ENCODE results near the gene DNAI1. TPM values are rescaled to one million over a fixed set of nuclear protein-coding genes. Genes with fewer than 3 reads are reported as not detected.

DNAI1 gene
- total and polyA plus RNA-seq, 12 donors = 0.09 to 0.28 (median 0.18) TPM; not detected in 9

DNA sequence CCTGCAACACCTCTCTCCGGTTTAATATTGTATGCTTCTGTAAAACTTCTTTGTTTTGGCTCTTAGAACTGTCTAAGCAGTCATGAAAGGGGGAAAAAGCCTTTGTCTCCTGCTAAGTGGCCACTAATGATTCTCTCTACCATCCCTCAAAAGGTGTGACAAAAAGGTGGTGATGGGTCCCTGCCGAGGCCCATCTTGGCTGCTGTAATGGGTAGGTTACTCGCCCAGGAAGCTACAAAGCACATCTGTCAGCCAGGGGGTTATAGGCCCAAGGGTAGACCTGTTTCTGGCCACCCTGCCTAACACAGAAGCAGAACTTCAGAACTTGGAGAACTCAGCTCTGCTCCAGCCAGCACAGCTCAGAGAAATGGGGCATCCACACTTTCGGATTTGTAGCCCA lies 1.9 kb upstream of the DNAI1 start:
- peaks cover 16 to 67% (median 54%) of the 10 kb centered on the region in 9 donors for H3K4me1 ChIP-seq
- H3K36me3 ChIP-seq = no peaks in the 10 kb centered on the region
- intact Hi-C loops (cut with DNase I) = no loop called here
- H3K27me3 ChIP-seq = peaks cover 0 to under 1% (median 0%) of the 10 kb centered on the region in 7 donors
- DNase-seq (no peak), ATAC-seq (no peak)
- no peaks in the 10 kb centered on the region for H3K9me3 ChIP-seq
- peak overlapping the region; percentile 72 to 94 (median 85) for H3K4me3 ChIP-seq
- TF ChIP-seq, protein P1, sequence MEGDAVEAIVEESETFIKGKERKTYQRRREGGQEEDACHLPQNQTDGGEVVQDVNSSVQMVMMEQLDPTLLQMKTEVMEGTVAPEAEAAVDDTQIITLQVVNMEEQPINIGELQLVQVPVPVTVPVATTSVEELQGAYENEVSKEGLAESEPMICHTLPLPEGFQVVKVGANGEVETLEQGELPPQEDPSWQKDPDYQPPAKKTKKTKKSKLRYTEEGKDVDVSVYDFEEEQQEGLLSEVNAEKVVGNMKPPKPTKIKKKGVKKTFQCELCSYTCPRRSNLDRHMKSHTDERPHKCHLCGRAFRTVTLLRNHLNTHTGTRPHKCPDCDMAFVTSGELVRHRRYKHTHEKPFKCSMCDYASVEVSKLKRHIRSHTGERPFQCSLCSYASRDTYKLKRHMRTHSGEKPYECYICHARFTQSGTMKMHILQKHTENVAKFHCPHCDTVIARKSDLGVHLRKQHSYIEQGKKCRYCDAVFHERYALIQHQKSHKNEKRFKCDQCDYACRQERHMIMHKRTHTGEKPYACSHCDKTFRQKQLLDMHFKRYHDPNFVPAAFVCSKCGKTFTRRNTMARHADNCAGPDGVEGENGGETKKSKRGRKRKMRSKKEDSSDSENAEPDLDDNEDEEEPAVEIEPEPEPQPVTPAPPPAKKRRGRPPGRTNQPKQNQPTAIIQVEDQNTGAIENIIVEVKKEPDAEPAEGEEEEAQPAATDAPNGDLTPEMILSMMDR (IDR thresholded peaks at IDR 0.05) = no peak
- 36 to 38% methylated on average over 4 of the region's 4 CpGs for WGBS, 2 donors
- peak overlapping the region; percentile 63 to 93 (median 89) for H3K27ac ChIP-seq

DNA sequence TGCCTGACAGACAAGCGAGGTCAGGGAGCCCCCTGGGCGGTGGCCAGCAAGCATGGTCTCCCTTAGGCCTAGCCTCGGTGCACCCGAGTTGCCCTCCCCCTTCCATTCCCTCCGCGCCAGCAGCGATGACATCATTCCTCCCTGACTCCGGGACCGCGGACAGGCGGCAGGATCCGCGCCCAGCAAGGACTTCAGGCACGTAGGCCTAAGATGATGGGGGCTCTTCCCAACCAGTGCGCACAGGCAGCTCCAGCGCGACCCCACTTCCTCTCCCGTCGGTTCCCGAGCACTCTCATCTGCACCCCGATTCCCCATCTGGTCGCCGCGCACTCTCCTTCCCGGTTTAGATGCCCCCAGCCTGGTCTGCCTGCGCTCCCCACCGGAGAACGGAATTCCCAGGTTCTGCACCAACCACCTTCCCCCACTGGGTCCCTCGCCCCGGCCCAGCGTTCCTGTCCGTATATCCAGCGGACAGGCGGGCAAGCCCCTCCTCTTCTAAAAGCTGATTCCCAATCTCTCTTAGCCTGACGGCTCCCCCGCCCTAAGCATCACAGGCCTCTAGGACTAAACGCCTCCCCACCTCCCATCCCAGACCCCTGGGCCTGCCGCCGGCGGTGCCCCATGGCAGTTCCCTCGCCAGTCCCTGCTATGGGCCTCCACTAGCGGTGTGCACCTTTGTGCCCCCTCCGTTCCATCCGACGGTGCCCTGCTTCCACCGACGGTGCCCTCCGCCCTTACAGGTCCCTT lies 1.2 kb upstream of the DNAI1 start:
- Histone ChIP-seq H3K27ac (peak overlapping the region; percentile 63 to 93 (median 89)), H3K4me3 (peak overlapping the region; percentile 72 to 94 (median 85)), H3K4me1 (peaks cover 16 to 60% (median 47%) of the 10 kb centered on the region in 9 donors), H3K9me3 (no peaks in the 10 kb centered on the region), H3K27me3 (peaks cover 0 to 8% (median 0%) of the 10 kb centered on the region in 7 donors), H3K36me3 (no peaks in the 10 kb centered on the region)
- TF ChIP-seq, protein P1 (IDR thresholded peaks at IDR 0.05) = no peak
- ATAC-seq = peak; percentile 49 to 79 (median 70)
- intact Hi-C loops (cut with DNase I) = loop anchor here in 2 of 10 donors (1.0 to 2.0 kb wide), 2 partner anchors 65 to 128 kb away; partner anchors contain the start of genes ENHO (in 1 of the 2), KIF24 (in 1 of the 2) and NUDT2 (in 1 of the 2)
- 1 to 3% methylated on average over 48 of the region's 48 CpGs for WGBS, 2 donors
- peak; percentile 84 to 85 for DNase-seq

DNA sequence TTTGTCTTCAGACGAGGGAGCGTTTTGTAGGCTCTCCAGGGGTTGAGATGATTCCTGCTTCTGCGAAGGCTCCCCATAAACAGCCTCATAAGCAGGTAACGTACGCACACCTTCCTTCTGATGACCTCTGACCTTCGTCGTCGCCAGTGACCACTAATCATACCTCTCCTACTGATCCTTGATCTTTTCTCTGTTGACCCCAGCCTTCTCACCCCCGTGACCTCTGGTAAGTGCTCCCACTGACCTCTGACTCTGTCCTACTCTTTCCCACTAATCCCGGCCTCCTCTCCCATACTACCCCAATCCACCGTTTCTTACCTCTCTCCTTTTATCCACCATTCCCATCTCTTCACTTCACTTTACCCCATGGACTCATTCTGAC lies 345 bp downstream of the DNAI1 start:
- ATAC-seq (no peak), DNase-seq (no peak)
- WGBS, 2 donors = 23 to 27% methylated on average over 11 of the region's 11 CpGs
- TF ChIP-seq, protein P1 (IDR thresholded peaks at IDR 0.05) = no peak
- peaks cover 0 to 8% (median 0%) of the 10 kb centered on the region in 7 donors for H3K27me3 ChIP-seq
- peak overlapping the region in 7 of 10 donors; percentile 12 to 94 (median 83) for H3K4me3 ChIP-seq
- peak overlapping the region in 1 of 10 donors; percentile 93 for H3K27ac ChIP-seq
- intact Hi-C loops (cut with DNase I) = loop anchor here in 2 of 10 donors (1.0 to 2.0 kb wide), 2 partner anchors 64 to 130 kb away; partner anchors contain the start of genes ENHO (in 1 of the 2), KIF24 (in 1 of the 2) and NUDT2 (in 1 of the 2)
- no peaks in the 10 kb centered on the region for H3K9me3 ChIP-seq
- H3K36me3 ChIP-seq = no peaks in the 10 kb centered on the region
- H3K4me1 ChIP-seq = peaks cover 11 to 46% (median 36%) of the 10 kb centered on the region in 9 donors

DNA sequence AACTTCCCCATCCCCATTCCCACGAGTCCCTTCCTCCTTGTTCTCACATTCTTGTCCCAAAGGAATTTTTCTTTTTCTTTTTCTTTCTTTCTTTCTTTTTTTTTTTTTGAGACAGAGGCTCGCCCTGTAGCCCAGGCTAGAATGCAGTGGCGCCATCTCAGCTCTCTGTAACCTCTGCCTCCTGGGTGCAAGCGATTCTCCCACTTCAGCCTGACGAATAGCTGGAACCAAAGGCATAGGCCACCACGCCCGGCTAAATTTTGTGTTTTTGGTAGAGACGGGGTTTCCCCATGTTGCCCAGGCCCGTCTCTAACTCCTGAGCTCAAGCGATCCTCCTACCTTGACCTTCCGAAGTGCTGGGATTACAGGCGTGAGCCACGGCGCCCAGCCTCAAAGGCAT lies 751 bp downstream of the DNAI1 start:
- Histone ChIP-seq H3K9me3 (no peaks in the 10 kb centered on the region), H3K27me3 (peaks cover 0 to 8% (median 0%) of the 10 kb centered on the region in 7 donors), H3K27ac (no peak overlapping the region), H3K4me3 (no peak overlapping the region), H3K4me1 (peaks cover 11 to 44% (median 34%) of the 10 kb centered on the region in 9 donors), H3K36me3 (no peaks in the 10 kb centered on the region)
- no peak for ATAC-seq
- DNase-seq = no peak
- TF ChIP-seq, protein P1 (IDR thresholded peaks at IDR 0.05) = no peak
- 87 to 90% methylated on average over 14 of the region's 14 CpGs for WGBS, 2 donors
- intact Hi-C loops (cut with DNase I) = loop anchor here in 1 of 10 donors (2.0 kb wide), 1 partner anchor 63 kb away; the partner anchor contains the start of gene ENHO

Measured in heart right ventricle (tissue), 16 donors.